MV-4-11 (cell line): ENCODE data around the gene IFT25.
A peak's percentile ranks its signal among the peaks of the same experiment; 100 is the strongest.
"Not testable (repeated sequence)": the region's sequence is repeated elsewhere in the genome, so short reads cannot be mapped to it uniquely, and the experiment has no call there.

Experiments used
- DNase-seq: peaks from one replicate; lab custom pipeline; 2025; lab: John Stamatoyannopoulos, UW

IFT25 gene

GRCh38 chr1:53945433-53946251, at the start of gene IFT25:
Gene IFT25, minus strand, starts transcription at chr1:53945699. Its CDS starts 5,617 bp downstream, at chr1:53940082.
- DNase-seq = peak; percentile 87

GRCh38 chr1:53994516-53994915, 49.0 kb upstream of the IFT25 start:
- DNase-seq = not testable (repeated sequence)

GRCh38 chr1:53992085-53992874, 46.8 kb upstream of the IFT25 start:
- DNase-seq = no peak

- peak; percentile 54 for DNase-seq
Measured at GRCh38 chr1:53987880-53988279, 42.4 kb upstream of the IFT25 start.

GRCh38 chr1:53986458-53986857, 41.0 kb upstream of the IFT25 start:
- no peak for DNase-seq

- DNase-seq = no peak
Measured at GRCh38 chr1:53984726-53985125, 39.2 kb upstream of the IFT25 start.

GRCh38 chr1:53982763-53983104, 37.2 kb upstream of the IFT25 start:
- DNase-seq = no peak

- DNase-seq = peak; percentile 49
Measured at GRCh38 chr1:53982034-53982762, 36.7 kb upstream of the IFT25 start.

- DNase-seq = no peak
Measured at GRCh38 chr1:53981220-53981619, 35.7 kb upstream of the IFT25 start.

GRCh38 chr1:53979712-53980450, 34.4 kb upstream of the IFT25 start:
- DNase-seq = peak; percentile 63

- DNase-seq = no peak
Measured at GRCh38 chr1:53975861-53976260, 30.4 kb upstream of the IFT25 start.

- no peak for DNase-seq
Measured at GRCh38 chr1:53971718-53972117, 26.2 kb upstream of the IFT25 start.

- not testable (repeated sequence) for DNase-seq
Measured at GRCh38 chr1:53969323-53969722, 23.8 kb upstream of the IFT25 start.

- DNase-seq = no peak
Measured at GRCh38 chr1:53968125-53968513, 22.6 kb upstream of the IFT25 start.

GRCh38 chr1:53967409-53968124, 22.1 kb upstream of the IFT25 start:
- no peak for DNase-seq

- DNase-seq = no peak
Measured at GRCh38 chr1:53966794-53967193, 21.3 kb upstream of the IFT25 start.

- DNase-seq = no peak
Measured at GRCh38 chr1:53964109-53964508, 18.6 kb upstream of the IFT25 start.

GRCh38 chr1:53963460-53963859, 18.0 kb upstream of the IFT25 start:
- no peak for DNase-seq

GRCh38 chr1:53962395-53962794, 16.9 kb upstream of the IFT25 start:
- DNase-seq = no peak

GRCh38 chr1:53959664-53960250, 14.3 kb upstream of the IFT25 start:
- peak; percentile 28 for DNase-seq
